Skeletal muscle cell (primary cell): ENCODE measurements around the gene TAF4.
"Not testable (repeated sequence)": the region's sequence is repeated elsewhere in the genome, so short reads cannot be mapped to it uniquely, and the experiment has no call there.

Experiments
- DNase-seq: peaks from one replicate; pipeline ENCODE4 v3.0.0-alpha.2; 2010; ENCODE audit warnings: low read depth
- H3K4me3 ChIP-seq: 2 replicates; pipeline ENCODE4 v1.5.1; 2011; ENCODE audit warnings: low read depth, mild to moderate bottlenecking, control low read depth, low read length, moderate library complexity

TAF4 gene

GRCh38 chr20:62060631-62061541 lies 4.8 kb downstream of the TAF4 start:
- DNase-seq, result no peak

GRCh38 chr20:62059920-62060630 lies 5.6 kb downstream of the TAF4 start:
- no peak overlapping the region for H3K4me3 ChIP-seq
- no peak for DNase-seq

More at GRCh38 chr20:62060631-62061541, 4.8 kb downstream of the TAF4 start:
- no peak overlapping the region for H3K4me3 ChIP-seq

DNA sequence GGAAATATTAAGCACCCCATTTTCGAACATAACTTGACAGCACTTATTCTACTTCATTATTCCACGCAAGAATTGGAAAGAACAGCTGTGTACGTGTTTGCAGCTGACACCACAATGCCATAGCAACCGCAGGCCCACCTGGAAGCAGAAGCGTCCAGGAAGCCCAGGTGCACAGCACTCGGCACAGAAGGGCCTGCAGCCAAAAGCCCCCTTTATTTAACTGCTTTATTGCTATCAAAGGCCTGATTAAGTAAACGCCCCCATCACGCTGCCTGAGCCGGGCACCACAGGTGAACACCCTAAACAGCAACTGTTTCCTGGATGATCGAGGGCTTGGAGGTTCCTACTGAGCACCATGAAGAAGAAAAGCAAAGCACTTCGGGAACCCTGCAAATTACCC lies 6.3 kb downstream of the TAF4 start:
- no peak for DNase-seq
- no peak overlapping the region for H3K4me3 ChIP-seq

- no peak overlapping the region for H3K4me3 ChIP-seq
- no peak for DNase-seq
These were observed 6.7 kb downstream of the TAF4 start for GRCh38 chr20:62058941-62059340.

- H3K4me3 ChIP-seq, result no peak overlapping the region
- no peak for DNase-seq
These were observed 8.7 kb downstream of the TAF4 start for GRCh38 chr20:62056975-62057374.

DNA sequence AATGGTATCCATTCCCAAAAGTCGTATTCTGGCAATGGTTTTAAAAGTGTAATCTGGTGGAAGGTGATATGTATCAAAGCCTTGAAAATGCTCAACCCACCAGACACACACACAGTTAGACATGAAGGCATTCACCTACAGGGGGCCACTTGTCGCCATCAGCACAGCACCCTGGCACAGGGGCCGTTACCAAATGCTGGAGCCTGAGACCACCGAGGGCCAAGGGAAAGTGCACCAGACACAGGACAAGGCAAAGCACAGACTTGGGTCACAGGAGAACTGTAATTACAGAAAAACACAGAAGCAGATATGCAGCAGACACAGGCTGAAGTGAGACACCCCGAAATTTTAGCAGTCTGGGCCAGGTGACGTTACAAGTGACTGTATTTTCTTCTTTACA lies 9.3 kb downstream of the TAF4 start:
- no peak overlapping the region for H3K4me3 ChIP-seq
- no peak for DNase-seq

- not testable (repeated sequence) for DNase-seq, H3K4me3 ChIP-seq
These were observed 9.9 kb downstream of the TAF4 start for GRCh38 chr20:62055862-62056115.

DNA sequence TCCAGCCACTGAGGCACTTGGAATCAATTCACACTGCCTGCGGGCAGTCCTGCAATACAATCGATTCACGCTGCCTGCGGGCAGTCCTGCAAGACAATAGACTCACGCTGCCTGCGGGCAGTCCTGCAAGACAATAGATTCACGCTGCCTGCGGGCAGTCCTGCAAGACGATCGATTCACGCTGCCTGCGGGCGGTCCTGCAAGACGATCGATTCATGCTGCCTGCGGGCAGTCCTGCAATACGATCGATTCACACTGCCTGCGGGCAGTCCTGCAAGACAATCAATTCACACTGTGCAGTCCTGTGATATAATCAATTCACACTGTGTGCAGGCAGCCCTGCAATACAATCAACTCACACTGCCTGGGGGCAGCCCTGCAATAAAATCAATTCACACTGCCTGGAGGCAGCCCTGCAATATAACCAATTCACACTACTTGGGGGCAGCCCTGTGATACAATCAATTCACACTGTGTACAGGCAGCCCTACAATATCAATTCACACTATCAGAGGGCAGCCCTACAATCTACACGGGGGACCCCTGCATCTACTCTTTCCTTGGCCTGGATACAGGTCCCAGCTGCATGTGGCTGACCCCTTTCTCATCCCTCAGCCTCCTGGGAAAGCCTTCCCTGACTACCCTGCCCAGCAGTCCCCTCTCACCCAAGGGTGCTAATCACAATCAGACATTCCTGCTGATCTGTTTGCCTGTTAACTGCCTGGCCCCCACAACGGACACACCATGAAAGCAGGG lies 10.4 kb downstream of the TAF4 start:
- no peak for DNase-seq

DNA sequence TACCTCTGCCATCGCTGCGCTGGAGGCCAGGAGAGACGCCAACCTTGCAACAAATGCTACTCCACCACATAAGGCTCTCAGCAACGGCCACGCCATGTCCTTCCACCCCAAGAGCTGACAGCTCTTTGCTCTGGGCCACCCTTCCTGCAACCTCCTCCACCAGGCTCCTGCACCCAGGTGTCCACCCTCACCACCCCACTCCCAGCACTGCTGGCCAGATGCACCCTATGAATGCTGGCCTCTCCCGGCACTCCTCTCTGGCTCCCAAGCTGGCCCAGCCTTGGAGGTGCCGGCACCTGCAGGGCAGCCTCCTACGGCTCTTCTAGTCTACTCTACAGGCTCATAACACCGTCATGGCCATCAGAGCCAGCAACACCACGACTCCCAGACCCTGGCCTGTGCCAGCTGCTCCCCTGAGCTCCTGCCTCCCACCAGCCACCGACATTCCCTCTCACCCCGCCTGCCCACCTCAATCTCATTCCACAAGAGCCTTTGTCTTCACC lies 11.2 kb downstream of the TAF4 start:
- no peak overlapping the region for H3K4me3 ChIP-seq
- no peak for DNase-seq

More for the DNA sequence above, 10.4 kb downstream of the TAF4 start:
- H3K4me3 ChIP-seq, result no peak overlapping the region

GRCh38 chr20:62053465-62054196 lies 12.1 kb downstream of the TAF4 start:
- no peak overlapping the region for H3K4me3 ChIP-seq
- no peak for DNase-seq

DNA sequence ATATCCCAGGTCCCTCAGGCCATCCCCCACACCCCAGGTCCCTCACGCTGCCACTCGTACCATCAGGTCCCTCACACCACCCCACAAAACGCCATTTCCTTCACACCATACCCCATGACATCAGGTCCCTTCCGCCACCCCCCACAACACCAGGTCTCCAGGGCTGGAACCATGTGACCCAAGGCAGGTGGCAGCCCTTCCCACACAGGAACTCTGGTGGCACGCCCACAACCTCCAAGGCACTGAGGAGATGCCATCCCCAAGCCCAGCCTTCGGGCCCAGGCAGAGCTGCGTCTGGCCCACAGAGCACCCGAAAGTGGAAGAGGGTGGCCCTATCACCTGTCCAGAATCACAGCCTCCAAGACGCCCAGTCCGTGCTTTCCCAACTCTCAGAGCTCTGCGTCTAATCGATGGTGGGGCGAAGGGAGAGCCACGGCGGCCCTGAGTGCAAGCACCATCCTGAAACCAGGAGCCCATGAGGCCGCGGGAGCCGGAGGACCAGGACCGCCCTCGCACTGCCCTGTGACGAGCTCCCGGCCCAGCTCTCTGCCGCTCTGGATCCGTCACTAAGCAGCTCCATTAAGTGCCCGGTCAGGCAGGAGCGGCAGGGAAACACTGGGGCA lies 12.7 kb downstream of the TAF4 start:
- no peak for DNase-seq
- H3K4me3 ChIP-seq, result no peak overlapping the region

GRCh38 chr20:62052336-62052841 lies 13.3 kb downstream of the TAF4 start:
- no peak for DNase-seq
- H3K4me3 ChIP-seq, result no peak overlapping the region

DNA sequence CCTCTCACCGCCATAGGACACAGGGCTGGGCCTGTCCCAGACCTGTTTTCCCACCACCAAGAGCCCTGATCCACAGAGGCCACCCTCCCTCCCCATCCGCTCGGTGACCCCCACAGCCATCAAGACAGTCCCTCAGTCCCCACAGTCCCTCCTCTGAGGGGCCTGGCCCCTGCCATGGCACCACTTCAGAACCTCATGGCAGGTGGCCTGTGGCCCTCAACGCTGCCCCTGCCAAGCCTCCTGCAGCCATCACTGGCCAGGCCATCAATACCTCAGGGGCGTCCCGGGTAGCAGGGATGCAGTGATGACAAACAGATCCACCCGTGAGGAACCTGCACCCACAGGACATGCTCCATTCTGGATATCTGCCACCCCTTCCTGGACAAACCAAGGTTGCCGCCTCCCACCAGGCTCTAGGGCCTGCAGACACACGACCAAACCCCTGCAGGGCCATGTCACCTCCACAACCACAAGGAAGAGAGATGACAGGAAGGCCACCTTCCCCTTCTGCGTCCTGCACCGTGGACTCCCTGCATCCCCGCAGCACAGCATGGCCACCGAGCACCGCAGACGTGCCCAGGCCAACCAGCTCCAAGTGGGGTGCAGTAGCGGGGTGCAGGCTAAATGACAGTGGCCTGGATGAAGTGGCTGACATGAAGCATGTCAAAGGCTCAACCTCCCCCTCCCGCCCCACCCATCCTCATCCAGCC lies 14.0 kb downstream of the TAF4 start:
- no peak for DNase-seq
- no peak overlapping the region for H3K4me3 ChIP-seq

DNA sequence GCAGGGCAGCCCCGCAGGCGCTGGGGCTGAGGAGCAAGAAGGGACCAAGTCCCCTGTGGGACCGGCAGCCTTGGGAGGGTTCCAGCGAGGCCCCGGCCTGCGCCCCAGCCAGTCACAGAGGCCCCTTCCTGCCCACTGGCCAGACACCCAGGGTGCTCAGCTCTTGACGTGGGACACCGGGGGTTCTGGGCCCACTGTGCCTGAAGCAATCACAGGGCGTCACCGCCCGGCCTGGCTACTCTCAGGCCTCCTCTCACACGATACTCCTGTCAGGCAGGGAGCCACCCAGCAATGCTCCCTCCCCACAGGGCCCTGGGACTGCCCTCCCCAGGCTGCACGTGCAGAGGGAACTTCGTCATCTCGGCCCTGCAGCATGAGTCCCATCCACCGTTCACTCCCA lies 14.5 kb downstream of the TAF4 start:
- no peak overlapping the region for H3K4me3 ChIP-seq
- DNase-seq, result no peak

DNA sequence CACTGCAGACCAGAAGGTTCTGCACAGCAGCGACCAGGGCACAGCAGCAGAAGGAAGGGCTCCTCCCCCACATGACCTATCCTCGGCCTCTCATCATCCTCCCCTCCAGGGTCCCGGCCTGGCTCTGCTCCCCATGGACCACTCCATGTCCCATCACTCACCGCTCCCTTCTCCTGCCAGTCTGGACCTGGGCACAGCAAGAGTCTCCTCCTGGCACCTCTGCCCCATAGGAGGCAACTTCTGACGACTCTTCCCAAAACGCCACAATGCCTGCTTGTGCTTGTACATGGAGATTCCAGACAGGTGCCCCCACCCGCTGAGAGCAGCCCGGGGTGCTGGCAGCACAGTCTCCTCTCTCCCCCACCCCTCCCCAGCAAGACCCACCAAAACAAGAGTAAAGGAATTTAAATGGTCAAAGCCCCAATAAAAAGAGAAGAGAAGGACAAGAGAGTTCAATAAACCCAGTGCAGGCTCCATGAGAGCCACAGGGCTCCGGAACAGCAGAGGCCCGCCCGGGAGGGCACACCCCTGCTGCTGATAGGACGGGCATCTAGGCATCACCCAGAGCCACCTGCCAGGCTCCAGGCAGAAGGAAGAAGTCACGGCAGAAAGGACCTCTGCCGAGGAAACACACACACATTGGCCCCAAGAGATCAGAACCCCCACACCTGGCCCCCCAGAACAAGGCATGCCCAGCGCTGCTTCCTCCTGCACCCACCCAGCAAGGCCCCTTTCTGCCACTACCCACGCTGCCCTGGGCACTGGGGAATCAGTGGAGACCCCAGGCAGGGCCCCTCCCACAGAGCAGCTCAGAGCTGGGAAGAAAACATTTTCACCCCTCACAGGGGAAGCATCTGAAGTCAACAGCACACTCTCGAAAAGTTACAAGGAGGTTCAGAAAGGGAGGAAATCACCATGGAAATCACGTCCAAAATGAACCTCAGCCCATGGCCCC lies 15.2 kb downstream of the TAF4 start:
- H3K4me3 ChIP-seq, result no peak overlapping the region
- no peak for DNase-seq

GRCh38 chr20:62049342-62050165 lies 16.1 kb downstream of the TAF4 start:
- DNase-seq, result no peak
- H3K4me3 ChIP-seq, result no peak overlapping the region
